PC-9 (cell line): ENCODE data around the gene ZSWIM8.

Experiments used
- CTCF ChIP-seq: fragments of 200-600 bp; sonication (generic); conservative IDR thresholded peaks from 2 replicates; pipeline ENCODE4 v1.6.1; 2017; ENCODE audit warnings: mixed run types, antibody characterized with exemption, mild to moderate bottlenecking, moderate library complexity
- EZH2 ChIP-seq: fragments of 200-600 bp; sonication (generic); IDR thresholded peaks from 2 replicates; pipeline ENCODE4 v1.8.0; 2017; ENCODE audit warnings: antibody characterized with exemption, low read depth

- TF ChIP-seq CTCF (no peak), EZH2 (no peak)
Observed at GRCh38 chr10:73850863-73851461, 65.6 kb downstream of the ZSWIM8 start.
